ENCODE data around the gene ITGAD.

Gene ITGAD

DNA sequence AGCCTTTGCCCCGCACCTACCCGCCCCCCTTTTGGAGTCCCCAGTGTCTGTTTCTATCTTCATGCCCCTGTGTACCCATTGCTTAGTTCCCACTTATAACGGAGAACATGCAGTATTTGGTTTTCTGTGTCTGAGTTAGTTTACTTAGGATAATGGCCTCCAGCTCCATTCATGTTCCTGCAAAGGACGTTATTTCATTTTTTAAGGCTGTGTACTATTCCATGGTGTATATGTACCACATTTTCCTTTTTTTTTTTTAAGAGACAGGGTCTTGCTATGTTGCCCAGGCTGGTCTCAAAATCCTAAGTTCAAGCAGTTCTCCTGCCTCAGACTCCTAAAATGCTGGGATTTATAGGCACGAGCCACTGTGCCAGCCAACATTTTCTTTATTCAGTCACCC lies 74.7 kb downstream of the ITGAD start:
- no peak overlapping the region for H3K4me3 ChIP-seq (ENCODE audit: low read depth, low read length)
- H3K27me3 ChIP-seq (ENCODE audit: control insufficient read depth, insufficient read depth, low read length), result peaks cover 3% of the 10 kb centered on the region
- peaks cover 9% of the 10 kb centered on the region for H3K36me3 ChIP-seq (ENCODE audit: control insufficient read depth, insufficient read depth, low read length)
- H3K9me3 ChIP-seq (ENCODE audit: control insufficient read depth, insufficient read depth, low read length), result no peaks in the 10 kb centered on the region
- H3K9ac ChIP-seq (ENCODE audit: low read depth, low read length), result no peak overlapping the region
- peaks cover 7% of the 10 kb centered on the region for H3K4me1 ChIP-seq (ENCODE audit: control insufficient read depth, insufficient read depth, low read length)

DNA sequence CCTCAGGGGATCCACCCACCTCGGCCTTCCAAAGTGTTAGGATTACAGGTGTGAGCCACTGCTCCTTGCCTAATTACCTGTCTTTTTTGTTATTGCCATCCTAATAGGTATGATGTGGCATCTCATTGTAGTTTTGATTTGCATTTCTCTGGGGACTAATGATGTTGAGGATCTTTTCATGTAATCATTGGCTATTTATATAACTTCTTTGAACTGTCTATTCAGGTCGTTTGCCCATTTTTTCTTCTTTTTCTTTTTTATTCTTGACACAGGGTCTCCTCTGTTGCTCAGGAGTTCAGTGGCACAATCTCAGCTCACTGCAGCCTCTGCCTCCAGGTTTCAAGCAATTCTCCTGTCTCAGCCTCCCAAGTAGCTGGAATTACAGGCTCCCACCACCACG lies 77.5 kb downstream of the ITGAD start:
- Histone ChIP-seq H3K4me3 (ENCODE audit: low read depth, low read length) (no peak overlapping the region), H3K9ac (ENCODE audit: low read depth, low read length) (no peak overlapping the region), H3K27me3 (ENCODE audit: control insufficient read depth, insufficient read depth, low read length) (peaks cover 30% of the 10 kb centered on the region), H3K9me3 (ENCODE audit: control insufficient read depth, insufficient read depth, low read length) (no peaks in the 10 kb centered on the region), H3K4me1 (ENCODE audit: control insufficient read depth, insufficient read depth, low read length) (peaks cover 7% of the 10 kb centered on the region), H3K36me3 (ENCODE audit: control insufficient read depth, insufficient read depth, low read length) (peaks cover 2% of the 10 kb centered on the region)

DNA sequence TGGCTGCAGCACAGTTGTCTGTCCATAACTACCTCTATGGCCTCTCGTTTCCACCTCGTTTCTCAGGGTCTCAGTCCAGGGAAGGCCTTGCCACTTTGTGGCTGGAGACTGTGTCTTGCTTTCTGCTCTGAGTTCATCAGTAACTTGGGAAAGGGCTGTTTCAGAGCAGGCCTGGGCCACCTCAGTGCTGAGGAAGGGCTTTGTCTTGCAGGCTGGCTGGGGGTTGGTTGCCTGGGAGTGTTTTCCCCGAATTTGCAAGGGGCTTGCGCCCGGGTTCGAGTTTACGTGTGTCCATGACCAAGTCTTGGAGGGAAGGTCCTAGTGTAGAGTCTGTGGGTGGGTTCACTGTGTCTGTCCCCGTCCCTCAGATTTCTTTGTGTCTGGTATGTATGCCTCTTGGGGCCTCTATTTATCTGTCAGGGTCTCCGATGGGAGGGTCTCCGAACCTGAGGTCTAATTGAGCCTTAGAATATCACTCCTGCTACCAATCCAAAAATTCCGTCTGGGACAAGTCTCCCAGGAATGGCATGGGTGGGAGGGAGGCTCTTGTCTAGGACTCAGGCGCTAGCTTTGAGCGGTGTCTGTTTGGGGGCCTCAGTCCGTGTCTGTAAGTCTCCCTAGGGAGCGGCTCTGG lies 78.2 kb downstream of the ITGAD start:
- Histone ChIP-seq H3K4me3 (ENCODE audit: low read depth, low read length) (peak overlapping the region; percentile 61), H3K27me3 (ENCODE audit: control insufficient read depth, insufficient read depth, low read length) (peaks cover 34% of the 10 kb centered on the region), H3K36me3 (ENCODE audit: control insufficient read depth, insufficient read depth, low read length) (no peaks in the 10 kb centered on the region), H3K4me1 (ENCODE audit: control insufficient read depth, insufficient read depth, low read length) (peaks cover 7% of the 10 kb centered on the region), H3K9ac (ENCODE audit: low read depth, low read length) (peak overlapping the region; percentile 47), H3K9me3 (ENCODE audit: control insufficient read depth, insufficient read depth, low read length) (no peaks in the 10 kb centered on the region)

DNA sequence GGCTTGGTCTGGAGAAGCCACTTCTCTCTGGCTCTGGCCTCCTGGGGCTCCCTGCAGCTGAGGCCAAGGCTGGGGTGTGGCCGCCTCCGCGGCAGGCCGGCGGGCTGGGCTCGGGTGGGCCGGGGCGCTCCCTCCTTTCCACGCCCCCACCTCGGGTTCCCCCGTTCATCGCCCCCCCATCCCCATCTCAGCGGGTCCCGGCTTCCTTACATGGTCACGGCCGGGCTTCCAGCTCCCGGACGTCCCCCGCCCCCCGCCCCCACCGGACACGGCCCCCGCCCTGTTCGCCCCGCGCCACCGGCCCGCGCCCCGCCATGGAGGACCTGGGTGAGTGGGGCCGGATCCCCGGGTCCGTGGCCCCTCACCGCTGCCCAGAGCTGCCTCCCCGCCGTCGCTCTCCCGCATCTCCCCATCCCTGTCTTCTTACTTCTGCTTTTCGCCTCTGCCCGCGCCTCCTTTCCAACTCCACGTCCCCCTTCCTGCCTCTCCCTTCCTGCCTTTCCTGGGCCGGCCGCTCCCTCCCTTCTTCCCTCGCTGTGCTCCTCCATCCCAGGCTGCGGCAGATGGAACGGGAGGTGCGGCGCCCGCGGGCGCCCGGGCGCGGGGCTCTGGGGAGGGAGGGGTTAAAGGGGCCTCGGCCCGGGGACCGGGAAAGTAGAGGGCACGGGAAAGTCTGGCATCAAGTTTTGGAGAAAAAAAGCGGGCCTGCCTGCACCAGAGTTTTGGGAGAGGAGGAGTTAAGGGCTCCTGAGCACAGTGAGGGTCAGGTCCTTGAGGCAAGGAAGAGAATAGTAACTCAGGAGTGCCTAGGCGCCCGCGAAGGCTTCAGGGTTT lies 79.0 kb downstream of the ITGAD start, which contains the start of gene TGFB1I1:
Gene TGFB1I1 (plus strand): TSS at position 278 of the 834 bp plus-strand sequence. CDS start 37 bp downstream, at position 315.
- H3K9me3 ChIP-seq (ENCODE audit: control insufficient read depth, insufficient read depth, low read length), result no peaks in the 10 kb centered on the region
- H3K4me1 ChIP-seq (ENCODE audit: control insufficient read depth, insufficient read depth, low read length), result peaks cover 7% of the 10 kb centered on the region
- H3K4me3 ChIP-seq (ENCODE audit: low read depth, low read length), result peak within 1 kb of the TSS; percentile 70
- H3K27me3 ChIP-seq (ENCODE audit: control insufficient read depth, insufficient read depth, low read length), result peaks cover 34% of the 10 kb centered on the region
- no peaks in the 10 kb centered on the region for H3K36me3 ChIP-seq (ENCODE audit: control insufficient read depth, insufficient read depth, low read length)
- peak within 1 kb of the TSS; percentile 47 for H3K9ac ChIP-seq (ENCODE audit: low read depth, low read length)

DNA sequence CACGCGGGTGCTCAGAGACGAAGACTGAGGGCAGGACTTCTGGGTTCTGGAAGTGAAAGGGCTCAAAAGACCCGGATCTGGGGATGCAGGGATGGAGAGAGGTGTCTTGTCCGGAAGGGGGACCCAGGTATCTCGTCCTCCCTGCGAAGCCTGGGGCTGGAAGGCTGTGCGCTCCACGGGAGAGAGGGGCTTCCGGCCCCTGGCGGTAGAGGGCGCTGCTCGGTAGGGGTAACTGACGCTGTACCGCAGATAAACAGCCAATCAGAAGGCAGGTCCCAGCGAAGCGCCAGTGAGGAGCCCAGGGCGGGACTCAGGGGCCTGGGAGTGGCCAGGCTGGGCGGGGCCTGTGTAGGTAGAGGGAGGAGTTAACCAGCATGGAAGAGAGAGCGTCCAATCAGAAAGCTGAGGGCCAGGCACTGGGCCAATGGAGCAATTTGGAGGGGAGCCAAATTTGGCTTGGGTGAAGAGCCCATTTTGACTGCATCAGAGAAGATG lies 79.6 kb downstream of the ITGAD start:
- H3K4me1 ChIP-seq (ENCODE audit: control insufficient read depth, insufficient read depth, low read length), result peaks cover 7% of the 10 kb centered on the region
- H3K9me3 ChIP-seq (ENCODE audit: control insufficient read depth, insufficient read depth, low read length), result no peaks in the 10 kb centered on the region
- no peak overlapping the region for H3K9ac ChIP-seq (ENCODE audit: low read depth, low read length)
- H3K36me3 ChIP-seq (ENCODE audit: control insufficient read depth, insufficient read depth, low read length), result no peaks in the 10 kb centered on the region
- peaks cover 34% of the 10 kb centered on the region for H3K27me3 ChIP-seq (ENCODE audit: control insufficient read depth, insufficient read depth, low read length)
- H3K4me3 ChIP-seq (ENCODE audit: low read depth, low read length), result peak overlapping the region; percentile 70

DNA sequence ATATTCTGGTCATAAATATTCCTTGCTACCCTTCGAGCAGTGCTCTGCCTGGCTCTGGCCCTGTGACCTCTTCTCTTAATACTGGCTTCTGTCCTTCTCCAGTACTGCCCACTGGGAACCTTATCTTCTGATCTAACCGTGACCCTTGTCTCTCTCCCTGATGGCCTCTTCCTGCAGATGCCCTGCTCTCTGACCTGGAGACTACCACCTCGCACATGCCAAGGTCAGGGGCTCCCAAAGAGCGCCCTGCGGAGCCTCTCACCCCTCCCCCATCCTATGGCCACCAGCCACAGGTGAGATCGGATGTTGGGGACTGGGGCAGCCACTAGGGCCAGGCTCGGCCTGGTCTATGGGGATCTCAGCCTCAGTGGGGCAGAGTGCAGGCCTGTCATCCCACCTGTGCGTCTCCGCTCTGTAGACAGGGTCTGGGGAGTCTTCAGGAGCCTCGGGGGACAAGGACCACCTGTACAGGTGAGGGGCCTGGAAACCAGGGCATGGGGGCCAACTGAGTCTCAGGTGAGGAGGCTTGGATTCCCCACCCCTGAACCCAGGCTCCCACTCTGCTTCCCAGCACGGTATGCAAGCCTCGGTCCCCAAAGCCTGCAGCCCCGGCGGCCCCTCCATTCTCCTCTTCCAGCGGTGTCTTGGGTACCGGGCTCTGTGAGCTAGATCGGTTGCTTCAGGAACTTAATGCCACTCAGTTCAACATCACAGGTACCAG lies 80.3 kb downstream of the ITGAD start:
- no peaks in the 10 kb centered on the region for H3K36me3 ChIP-seq (ENCODE audit: control insufficient read depth, insufficient read depth, low read length)
- peak overlapping the region; percentile 13 for H3K4me3 ChIP-seq (ENCODE audit: low read depth, low read length)
- peaks cover 34% of the 10 kb centered on the region for H3K27me3 ChIP-seq (ENCODE audit: control insufficient read depth, insufficient read depth, low read length)
- H3K9me3 ChIP-seq (ENCODE audit: control insufficient read depth, insufficient read depth, low read length), result no peaks in the 10 kb centered on the region
- peaks cover 7% of the 10 kb centered on the region for H3K4me1 ChIP-seq (ENCODE audit: control insufficient read depth, insufficient read depth, low read length)
- H3K9ac ChIP-seq (ENCODE audit: low read depth, low read length), result no peak overlapping the region

DNA sequence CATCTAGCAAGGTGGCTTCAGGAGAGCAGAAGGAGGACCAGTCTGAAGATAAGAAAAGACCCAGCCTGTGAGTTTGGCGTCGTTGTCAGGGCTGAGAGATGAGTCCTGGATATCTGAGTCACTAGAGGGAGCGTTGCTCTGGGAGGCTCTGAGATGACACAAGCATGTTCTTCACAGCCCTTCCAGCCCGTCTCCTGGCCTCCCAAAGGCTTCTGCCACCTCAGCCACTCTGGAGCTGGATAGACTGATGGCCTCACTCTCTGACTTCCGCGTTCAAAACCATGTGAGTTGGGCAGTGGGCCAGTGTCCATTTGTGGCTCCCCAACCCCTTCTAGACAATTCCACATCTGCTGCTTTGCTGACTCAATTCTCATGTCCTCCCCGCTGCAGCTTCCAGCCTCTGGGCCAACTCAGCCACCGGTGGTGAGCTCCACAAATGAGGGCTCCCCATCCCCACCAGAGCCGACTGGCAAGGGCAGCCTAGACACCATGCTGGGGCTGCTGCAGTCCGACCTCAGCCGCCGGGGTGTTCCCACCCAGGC lies 81.1 kb downstream of the ITGAD start:
- Histone ChIP-seq H3K9me3 (ENCODE audit: control insufficient read depth, insufficient read depth, low read length) (no peaks in the 10 kb centered on the region), H3K27me3 (ENCODE audit: control insufficient read depth, insufficient read depth, low read length) (peaks cover 40% of the 10 kb centered on the region), H3K9ac (ENCODE audit: low read depth, low read length) (no peak overlapping the region), H3K4me1 (ENCODE audit: control insufficient read depth, insufficient read depth, low read length) (peaks cover 7% of the 10 kb centered on the region), H3K4me3 (ENCODE audit: low read depth, low read length) (no peak overlapping the region), H3K36me3 (ENCODE audit: control insufficient read depth, insufficient read depth, low read length) (no peaks in the 10 kb centered on the region)

DNA sequence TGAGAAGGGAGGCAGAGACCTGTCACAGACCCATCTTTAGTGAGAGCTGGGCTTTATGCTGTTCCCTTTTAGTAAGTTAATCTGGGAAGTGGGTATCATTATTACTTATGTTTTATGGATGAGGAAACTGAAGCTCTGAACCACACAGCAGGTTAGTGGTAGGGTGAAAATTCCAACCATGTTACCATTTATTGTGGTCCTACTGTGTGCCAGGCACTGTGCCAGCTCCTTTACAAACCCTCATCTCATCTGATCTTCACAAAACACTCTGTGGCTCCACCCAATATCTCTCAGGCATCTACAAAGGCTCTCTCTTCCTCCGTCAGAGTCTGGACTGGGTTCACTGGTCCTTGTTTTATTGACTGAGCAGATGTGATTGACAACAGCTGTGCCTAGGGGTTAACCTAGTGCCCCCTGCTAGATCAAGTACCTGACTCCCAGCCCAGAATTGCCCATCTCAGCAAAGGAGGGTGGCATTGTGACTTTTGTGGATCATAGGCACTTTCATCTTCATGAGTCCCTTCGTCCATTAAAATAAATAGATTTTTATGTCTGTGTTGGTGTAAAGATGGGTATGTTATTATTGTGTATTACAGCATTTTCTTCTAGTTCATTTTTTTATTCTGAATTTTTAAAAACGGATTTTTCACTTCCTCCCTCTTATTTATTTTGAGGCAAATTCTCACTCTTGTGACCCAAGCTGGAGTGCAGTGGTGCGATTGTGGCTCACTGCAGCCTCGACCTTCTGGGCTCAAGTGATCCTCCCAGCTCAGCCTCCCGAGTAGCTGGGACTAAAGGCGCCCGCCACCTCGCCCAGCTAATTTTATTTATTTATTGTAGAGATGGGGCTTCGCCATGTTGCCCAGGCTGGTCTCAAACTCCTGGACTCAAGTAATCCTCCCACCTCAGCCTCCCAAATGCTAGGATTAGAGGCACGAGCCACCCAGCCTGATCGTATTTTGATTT lies 81.9 kb downstream of the ITGAD start:
- Histone ChIP-seq H3K4me1 (ENCODE audit: control insufficient read depth, insufficient read depth, low read length) (peaks cover 7% of the 10 kb centered on the region), H3K36me3 (ENCODE audit: control insufficient read depth, insufficient read depth, low read length) (no peaks in the 10 kb centered on the region), H3K9me3 (ENCODE audit: control insufficient read depth, insufficient read depth, low read length) (no peaks in the 10 kb centered on the region), H3K9ac (ENCODE audit: low read depth, low read length) (no peak overlapping the region), H3K4me3 (ENCODE audit: low read depth, low read length) (no peak overlapping the region), H3K27me3 (ENCODE audit: control insufficient read depth, insufficient read depth, low read length) (peaks cover 48% of the 10 kb centered on the region)

DNA sequence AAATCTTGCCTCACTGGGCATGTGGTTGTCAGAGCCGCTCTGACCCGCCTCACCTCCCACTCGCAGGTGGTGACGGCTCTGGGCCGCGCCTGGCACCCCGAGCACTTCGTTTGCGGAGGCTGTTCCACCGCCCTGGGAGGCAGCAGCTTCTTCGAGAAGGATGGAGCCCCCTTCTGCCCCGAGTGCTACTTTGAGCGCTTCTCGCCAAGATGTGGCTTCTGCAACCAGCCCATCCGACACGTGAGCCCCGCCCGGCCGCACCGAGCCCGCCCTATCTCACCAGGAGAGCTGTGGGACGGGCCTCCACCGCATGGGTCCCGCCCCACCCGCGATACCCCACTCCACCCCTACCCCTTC lies 82.8 kb downstream of the ITGAD start:
- H3K9ac ChIP-seq (ENCODE audit: low read depth, low read length), result no peak overlapping the region
- H3K36me3 ChIP-seq (ENCODE audit: control insufficient read depth, insufficient read depth, low read length), result no peaks in the 10 kb centered on the region
- H3K27me3 ChIP-seq (ENCODE audit: control insufficient read depth, insufficient read depth, low read length), result peaks cover 54% of the 10 kb centered on the region

More for the DNA sequence above, 82.8 kb downstream of the ITGAD start:
- no peaks in the 10 kb centered on the region for H3K9me3 ChIP-seq (ENCODE audit: control insufficient read depth, insufficient read depth, low read length)
- H3K4me3 ChIP-seq (ENCODE audit: low read depth, low read length), result peak overlapping the region; percentile 68
- peaks cover 7% of the 10 kb centered on the region for H3K4me1 ChIP-seq (ENCODE audit: control insufficient read depth, insufficient read depth, low read length)
